Sigmoid colon (tissue), 7 donors: ENCODE results near the gene SYNPO2. TPM values are rescaled to one million over a fixed set of nuclear protein-coding genes. Genes with fewer than 3 reads are reported as not detected.

Source experiments
- DNase-seq: peaks from one replicate; pipeline ENCODE4 v3.0.0-alpha.2; 2019
- H3K27ac ChIP-seq, 4 donors: fragments of 200-600 bp; sonication (generic); one replicate each; pipeline ENCODE4 v1.5.1; 2016 to 2019; ENCODE audit warnings: mild to moderate bottlenecking in 1 of 4
- H3K27me3 ChIP-seq, 3 donors: fragments of 200-600 bp; sonication (generic); one replicate each; pipeline ENCODE4 v1.5.1; 2019; ENCODE audit warnings: mild to moderate bottlenecking in 1 of 3
- H3K36me3 ChIP-seq, 4 donors: fragments of 200-600 bp; sonication (generic); one replicate each; pipeline ENCODE4 v1.5.1; 2016 to 2019
- H3K4me1 ChIP-seq, 4 donors: fragments of 200-600 bp; sonication (generic); one replicate each; pipeline ENCODE4 v1.5.1; 2017 to 2019
- H3K4me3 ChIP-seq, 4 donors: fragments of 200-600 bp; sonication (generic); one replicate each; pipeline ENCODE4 v1.5.1; 2017 to 2019; ENCODE audit warnings: mild to moderate bottlenecking in 2 of 4, moderate library complexity in 1 of 4
- H3K9me3 ChIP-seq, 4 donors: fragments of 200-600 bp in 3 of 4; sonication (generic) in 3 of 4; one replicate each; pipeline versions ENCODE4 v1.5.1 to v1.6.1; 2013 to 2019
- EP300 ChIP-seq, 4 donors: sonication (generic); formaldehyde crosslinking; IDR thresholded peaks; one replicate each; pipeline ENCODE4 v1.6.1; 2017; ENCODE audit warnings: antibody characterized with exemption in 4 of 4
- POLR2A ChIP-seq, 2 donors: fragments of 450-650 bp; IDR thresholded peaks; one replicate each; pipeline ENCODE4 v1.6.1; 2016; ENCODE audit warnings: antibody characterized with exemption in 2 of 2, mild to moderate bottlenecking in 2 of 2, moderate library complexity in 2 of 2
- POLR2AphosphoS5 ChIP-seq, 4 donors: sonication (generic); formaldehyde crosslinking; IDR thresholded peaks; one replicate each; pipeline ENCODE4 v1.6.1; 2017; ENCODE audit warnings: antibody characterized with exemption in 4 of 4
- WGBS, 2 donors: extraction: QIAGEN DNeasy Blood & Tissue Kit; methylation state at CpG; one replicate each; pipeline ENCODE4 v1.1.7; 2013; 5-methylcytosine and 5-hydroxymethylcytosine counted together
- intact Hi-C: fragments of 100-400 bp; cut with DNase I; formaldehyde crosslinking; loops from one replicate; pipeline ENCODE4 v1.15.1; 2023
- polyA plus RNA-seq, 3 donors: library from polyadenylated mRNA; stranded (reverse); fragments of 200-250 nt; gene quantifications; one replicate each; pipeline ENCODE4 v1.2.3, GENCODE V29; 2013
- total RNA-seq, 4 donors: library from RNA; depleted of rRNA; stranded (reverse); fragments of >200 nt; gene quantifications; one replicate each; pipeline ENCODE4 v1.1.0, GENCODE V29; 2016
- TF ChIP-seq, protein P1 (sequence below), 4 experiments: fragments of 450-650 bp in 3 of 4; fragments of 200-600 bp in 1 of 4; IDR thresholded peaks; one replicate each; pipeline ENCODE4 v1.5.1; 2016 to 2019; ENCODE audit warnings: antibody characterized with exemption in 4 of 4, mild to moderate bottlenecking in 3 of 4, moderate library complexity in 2 of 4
- donor health status: healthy with polysubstance abuse.
- donor health status: Bipolar disorder and iron deficiency.
- donor health status: healthy.

SYNPO2 gene
- total and polyA plus RNA-seq, 7 donors: 2.1 to 1,591 (median 611) TPM

DNA sequence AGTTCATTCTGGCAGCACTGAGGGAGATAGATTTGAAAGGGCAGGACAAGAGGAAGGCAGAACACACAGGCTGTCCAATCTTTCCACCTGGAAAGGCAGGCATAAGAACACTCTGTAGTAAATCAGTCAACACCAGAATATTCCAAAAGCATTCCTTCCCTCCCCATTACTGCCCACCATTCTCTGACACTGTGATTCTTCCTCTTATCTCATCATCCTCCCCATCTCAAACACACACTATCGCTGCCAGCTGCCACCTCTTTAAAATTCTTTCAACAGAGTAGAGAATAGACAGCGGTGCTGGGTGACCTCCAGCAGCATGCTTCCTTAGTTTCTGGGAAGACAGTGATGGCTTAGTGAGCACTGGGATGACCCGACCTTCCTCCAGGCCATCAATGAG lies 193.3 kb downstream of the SYNPO2 start:
- Histone ChIP-seq H3K27ac (no peak overlapping the region), H3K4me3 (no peak overlapping the region), H3K27me3 (no peaks in the 10 kb centered on the region), H3K4me1 (no peaks in the 10 kb centered on the region), H3K9me3 (peaks cover 0 to 2% (median 0%) of the 10 kb centered on the region in 4 donors), H3K36me3 (no peaks in the 10 kb centered on the region)
- intact Hi-C loops: no loop called here
- WGBS, 2 donors: 68 to 70% methylated on average over 3 of the region's 3 CpGs
- TF ChIP-seq POLR2A (IDR thresholded peaks at IDR 0.05): no peak
- no peak for TF ChIP-seq EP300 (IDR thresholded peaks at IDR 0.05)
- TF ChIP-seq, protein P1, sequence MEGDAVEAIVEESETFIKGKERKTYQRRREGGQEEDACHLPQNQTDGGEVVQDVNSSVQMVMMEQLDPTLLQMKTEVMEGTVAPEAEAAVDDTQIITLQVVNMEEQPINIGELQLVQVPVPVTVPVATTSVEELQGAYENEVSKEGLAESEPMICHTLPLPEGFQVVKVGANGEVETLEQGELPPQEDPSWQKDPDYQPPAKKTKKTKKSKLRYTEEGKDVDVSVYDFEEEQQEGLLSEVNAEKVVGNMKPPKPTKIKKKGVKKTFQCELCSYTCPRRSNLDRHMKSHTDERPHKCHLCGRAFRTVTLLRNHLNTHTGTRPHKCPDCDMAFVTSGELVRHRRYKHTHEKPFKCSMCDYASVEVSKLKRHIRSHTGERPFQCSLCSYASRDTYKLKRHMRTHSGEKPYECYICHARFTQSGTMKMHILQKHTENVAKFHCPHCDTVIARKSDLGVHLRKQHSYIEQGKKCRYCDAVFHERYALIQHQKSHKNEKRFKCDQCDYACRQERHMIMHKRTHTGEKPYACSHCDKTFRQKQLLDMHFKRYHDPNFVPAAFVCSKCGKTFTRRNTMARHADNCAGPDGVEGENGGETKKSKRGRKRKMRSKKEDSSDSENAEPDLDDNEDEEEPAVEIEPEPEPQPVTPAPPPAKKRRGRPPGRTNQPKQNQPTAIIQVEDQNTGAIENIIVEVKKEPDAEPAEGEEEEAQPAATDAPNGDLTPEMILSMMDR (IDR thresholded peaks at IDR 0.05): no peak
- no peak for TF ChIP-seq POLR2AphosphoS5 (IDR thresholded peaks at IDR 0.05)
- DNase-seq: no peak

DNA sequence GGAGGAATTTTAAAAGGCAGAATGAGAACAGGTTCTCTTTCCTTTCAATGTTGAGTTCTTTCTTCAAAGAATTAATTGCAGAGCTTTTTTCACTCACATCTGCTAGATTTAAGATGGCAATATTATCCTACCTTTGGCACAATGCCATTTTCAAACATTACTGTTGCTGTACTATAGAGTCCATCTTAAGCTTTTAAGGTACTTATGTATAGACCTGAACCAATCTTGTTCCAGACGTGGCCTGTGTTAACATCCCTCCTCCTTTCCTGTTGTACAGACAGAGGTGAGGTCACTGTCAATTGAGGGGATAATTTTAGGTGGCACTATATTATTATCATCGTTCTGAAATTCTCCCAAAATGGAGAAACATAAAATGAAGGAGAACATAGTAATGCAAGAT lies 194.0 kb downstream of the SYNPO2 start:
- no peak overlapping the region for H3K4me3 ChIP-seq
- DNase-seq: no peak
- H3K27ac ChIP-seq: no peak overlapping the region
- no peaks in the 10 kb centered on the region for H3K4me1 ChIP-seq
- H3K27me3 ChIP-seq: no peaks in the 10 kb centered on the region
- H3K36me3 ChIP-seq: no peaks in the 10 kb centered on the region
- 80 to 81% methylated on average over 2 of the region's 2 CpGs for WGBS, 2 donors
- no peak for TF ChIP-seq POLR2AphosphoS5 (IDR thresholded peaks at IDR 0.05)
- TF ChIP-seq EP300 (IDR thresholded peaks at IDR 0.05): no peak
- no peak for TF ChIP-seq POLR2A (IDR thresholded peaks at IDR 0.05)
- TF ChIP-seq, protein P1 (IDR thresholded peaks at IDR 0.05): no peak
- intact Hi-C loops: no loop called here
- peaks cover 0 to 2% (median 0%) of the 10 kb centered on the region in 4 donors for H3K9me3 ChIP-seq

DNA sequence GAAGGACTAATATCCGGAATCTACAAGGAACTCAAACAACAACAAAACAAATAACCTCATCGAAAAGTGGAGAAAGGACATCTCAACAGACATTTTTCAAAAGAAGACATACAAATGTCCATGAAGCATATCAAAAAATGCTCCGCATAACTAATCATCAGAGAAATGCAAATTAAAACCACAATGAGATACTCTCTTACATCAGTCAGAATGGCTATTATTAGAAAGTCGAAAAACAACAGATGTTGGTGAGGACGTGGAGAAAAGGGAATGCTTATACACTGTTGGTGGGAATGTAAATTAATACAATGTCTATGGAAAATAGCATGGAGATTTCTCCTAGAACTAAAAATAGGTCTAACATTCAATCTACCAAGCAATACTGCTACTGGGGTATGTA lies 195.9 kb downstream of the SYNPO2 start:
- Histone ChIP-seq H3K36me3 (no peaks in the 10 kb centered on the region), H3K9me3 (peaks cover 0 to 2% (median 0%) of the 10 kb centered on the region in 4 donors), H3K4me1 (no peaks in the 10 kb centered on the region), H3K27ac (no peak overlapping the region), H3K27me3 (no peaks in the 10 kb centered on the region), H3K4me3 (no peak overlapping the region)
- no peak for DNase-seq
- intact Hi-C loops: no loop called here
- TF ChIP-seq EP300 (IDR thresholded peaks at IDR 0.05): no peak
- no peak for TF ChIP-seq POLR2A (IDR thresholded peaks at IDR 0.05)
- TF ChIP-seq POLR2AphosphoS5 (IDR thresholded peaks at IDR 0.05): no peak
- TF ChIP-seq, protein P1 (IDR thresholded peaks at IDR 0.05): no peak
- 75 to 85% methylated on average over 5 of the region's 5 CpGs for WGBS, 2 donors

DNA sequence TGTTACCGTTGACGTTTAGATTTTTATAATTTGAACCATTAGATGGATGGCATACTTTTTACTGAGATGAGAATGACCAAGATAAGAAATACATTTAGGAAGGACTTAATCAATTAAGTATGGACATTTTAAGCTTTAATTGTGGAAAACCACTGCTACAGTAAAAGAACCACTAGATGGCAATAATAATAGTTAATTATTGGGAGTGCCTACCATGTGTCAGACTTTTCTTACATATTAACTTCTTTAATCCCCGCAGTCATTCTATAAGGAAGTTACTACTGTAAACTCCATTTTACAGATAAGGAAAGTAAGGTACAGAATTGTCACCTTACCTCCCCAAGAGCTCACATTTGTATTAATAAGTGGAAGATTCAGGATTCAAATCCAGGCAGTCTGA lies 198.5 kb downstream of the SYNPO2 start:
- no peak for TF ChIP-seq POLR2A (IDR thresholded peaks at IDR 0.05)
- TF ChIP-seq, protein P1 (IDR thresholded peaks at IDR 0.05): no peak
- TF ChIP-seq POLR2AphosphoS5 (IDR thresholded peaks at IDR 0.05): no peak
- no peak for TF ChIP-seq EP300 (IDR thresholded peaks at IDR 0.05)
- no peak overlapping the region for H3K27ac ChIP-seq
- intact Hi-C loops: no loop called here
- 68 to 77% methylated on average over 3 of the region's 3 CpGs for WGBS, 2 donors
- H3K9me3 ChIP-seq: peaks cover 0 to 2% (median 0%) of the 10 kb centered on the region in 4 donors
- H3K4me3 ChIP-seq: no peak overlapping the region
- no peaks in the 10 kb centered on the region for H3K27me3 ChIP-seq
- no peaks in the 10 kb centered on the region for H3K4me1 ChIP-seq
- H3K36me3 ChIP-seq: no peaks in the 10 kb centered on the region
- DNase-seq: no peak

DNA sequence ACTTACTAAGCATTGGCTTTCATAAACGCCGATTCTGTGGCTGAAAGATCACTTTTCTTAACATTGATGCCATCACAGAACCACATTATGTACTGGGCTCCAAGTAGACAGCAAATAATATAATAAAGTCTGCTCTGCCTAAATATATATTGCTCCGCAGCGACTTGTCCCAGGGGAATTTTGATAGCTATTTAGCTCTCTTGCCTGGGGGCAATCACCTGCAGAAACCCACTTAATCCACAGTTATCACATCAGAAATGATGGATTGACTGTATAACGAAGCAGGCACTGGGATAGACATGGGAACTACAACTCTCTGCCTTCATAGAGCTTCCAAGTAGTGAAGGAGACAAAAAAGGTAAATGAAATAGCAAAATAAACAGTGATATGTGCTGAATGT lies 199.0 kb downstream of the SYNPO2 start:
- DNase-seq: no peak
- Histone ChIP-seq H3K27ac (no peak overlapping the region), H3K27me3 (no peaks in the 10 kb centered on the region), H3K4me3 (no peak overlapping the region), H3K9me3 (peaks cover 0 to 2% (median 0%) of the 10 kb centered on the region in 4 donors), H3K4me1 (no peaks in the 10 kb centered on the region), H3K36me3 (no peaks in the 10 kb centered on the region)
- 87 to 94% methylated on average over 5 of the region's 5 CpGs for WGBS, 2 donors
- intact Hi-C loops: no loop called here
- TF ChIP-seq EP300 (IDR thresholded peaks at IDR 0.05): no peak
- no peak for TF ChIP-seq POLR2AphosphoS5 (IDR thresholded peaks at IDR 0.05)
- TF ChIP-seq, protein P1 (IDR thresholded peaks at IDR 0.05): no peak
- no peak for TF ChIP-seq POLR2A (IDR thresholded peaks at IDR 0.05)
